Transverse colon (tissue), 3 donors: ENCODE measurements around the gene AGPAT2.

Experiments used
- CTCF ChIP-seq, 5 experiments: fragments of 200-600 bp in 3 of 5; fragments of 450-650 bp in 2 of 5; sonication (generic) in 3 of 5; IDR thresholded peaks; 1 replicate in 2 of 5; 2 replicates in 3 of 5; pipeline ENCODE4 v1.5.1; 2016 to 2017; ENCODE audit warnings: antibody characterized with exemption in 5 of 5, inconsistent platforms in 3 of 5, mild to moderate bottlenecking in 2 of 5, moderate library complexity in 1 of 5
- EP300 ChIP-seq: sonication (generic); formaldehyde crosslinking; IDR thresholded peaks from one replicate; pipeline ENCODE4 v1.6.1; 2017; ENCODE audit warnings: antibody characterized with exemption, low read depth
- POLR2A ChIP-seq: fragments of 450-650 bp; IDR thresholded peaks from one replicate; pipeline ENCODE4 v1.6.1; 2016; ENCODE audit warnings: antibody characterized with exemption, mild to moderate bottlenecking, moderate library complexity

GRCh38 chr9:136646827-136647711, 40.2 kb downstream of the AGPAT2 start:
- TF ChIP-seq POLR2A, result no peak
- no peak for TF ChIP-seq CTCF (IDR thresholded peaks at IDR 0.05)
- no peak for TF ChIP-seq EP300
